K562 treated with DMSO at 1 percent for 12 hours (cell line): Measurements from ENCODE around the gene CHD8. TPM values are rescaled to one million over a fixed set of nuclear protein-coding genes. Genes with fewer than 3 reads are reported as not detected.

Experiments used
- total RNA-seq: library from RNA; unstranded; fragments of 300-600 nt; gene quantifications from 2 replicates; pipeline ENCODE4 v1.2.3, GENCODE V29; 2022; ENCODE audit not compliant: insufficient read depth

The CHD8 gene, protein sequence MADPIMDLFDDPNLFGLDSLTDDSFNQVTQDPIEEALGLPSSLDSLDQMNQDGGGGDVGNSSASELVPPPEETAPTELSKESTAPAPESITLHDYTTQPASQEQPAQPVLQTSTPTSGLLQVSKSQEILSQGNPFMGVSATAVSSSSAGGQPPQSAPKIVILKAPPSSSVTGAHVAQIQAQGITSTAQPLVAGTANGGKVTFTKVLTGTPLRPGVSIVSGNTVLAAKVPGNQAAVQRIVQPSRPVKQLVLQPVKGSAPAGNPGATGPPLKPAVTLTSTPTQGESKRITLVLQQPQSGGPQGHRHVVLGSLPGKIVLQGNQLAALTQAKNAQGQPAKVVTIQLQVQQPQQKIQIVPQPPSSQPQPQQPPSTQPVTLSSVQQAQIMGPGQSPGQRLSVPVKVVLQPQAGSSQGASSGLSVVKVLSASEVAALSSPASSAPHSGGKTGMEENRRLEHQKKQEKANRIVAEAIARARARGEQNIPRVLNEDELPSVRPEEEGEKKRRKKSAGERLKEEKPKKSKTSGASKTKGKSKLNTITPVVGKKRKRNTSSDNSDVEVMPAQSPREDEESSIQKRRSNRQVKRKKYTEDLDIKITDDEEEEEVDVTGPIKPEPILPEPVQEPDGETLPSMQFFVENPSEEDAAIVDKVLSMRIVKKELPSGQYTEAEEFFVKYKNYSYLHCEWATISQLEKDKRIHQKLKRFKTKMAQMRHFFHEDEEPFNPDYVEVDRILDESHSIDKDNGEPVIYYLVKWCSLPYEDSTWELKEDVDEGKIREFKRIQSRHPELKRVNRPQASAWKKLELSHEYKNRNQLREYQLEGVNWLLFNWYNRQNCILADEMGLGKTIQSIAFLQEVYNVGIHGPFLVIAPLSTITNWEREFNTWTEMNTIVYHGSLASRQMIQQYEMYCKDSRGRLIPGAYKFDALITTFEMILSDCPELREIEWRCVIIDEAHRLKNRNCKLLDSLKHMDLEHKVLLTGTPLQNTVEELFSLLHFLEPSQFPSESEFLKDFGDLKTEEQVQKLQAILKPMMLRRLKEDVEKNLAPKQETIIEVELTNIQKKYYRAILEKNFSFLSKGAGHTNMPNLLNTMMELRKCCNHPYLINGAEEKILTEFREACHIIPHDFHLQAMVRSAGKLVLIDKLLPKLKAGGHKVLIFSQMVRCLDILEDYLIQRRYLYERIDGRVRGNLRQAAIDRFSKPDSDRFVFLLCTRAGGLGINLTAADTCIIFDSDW (N-terminal part only)
- total RNA-seq = 23.1 and 42.0 TPM in 2 replicates

DNA sequence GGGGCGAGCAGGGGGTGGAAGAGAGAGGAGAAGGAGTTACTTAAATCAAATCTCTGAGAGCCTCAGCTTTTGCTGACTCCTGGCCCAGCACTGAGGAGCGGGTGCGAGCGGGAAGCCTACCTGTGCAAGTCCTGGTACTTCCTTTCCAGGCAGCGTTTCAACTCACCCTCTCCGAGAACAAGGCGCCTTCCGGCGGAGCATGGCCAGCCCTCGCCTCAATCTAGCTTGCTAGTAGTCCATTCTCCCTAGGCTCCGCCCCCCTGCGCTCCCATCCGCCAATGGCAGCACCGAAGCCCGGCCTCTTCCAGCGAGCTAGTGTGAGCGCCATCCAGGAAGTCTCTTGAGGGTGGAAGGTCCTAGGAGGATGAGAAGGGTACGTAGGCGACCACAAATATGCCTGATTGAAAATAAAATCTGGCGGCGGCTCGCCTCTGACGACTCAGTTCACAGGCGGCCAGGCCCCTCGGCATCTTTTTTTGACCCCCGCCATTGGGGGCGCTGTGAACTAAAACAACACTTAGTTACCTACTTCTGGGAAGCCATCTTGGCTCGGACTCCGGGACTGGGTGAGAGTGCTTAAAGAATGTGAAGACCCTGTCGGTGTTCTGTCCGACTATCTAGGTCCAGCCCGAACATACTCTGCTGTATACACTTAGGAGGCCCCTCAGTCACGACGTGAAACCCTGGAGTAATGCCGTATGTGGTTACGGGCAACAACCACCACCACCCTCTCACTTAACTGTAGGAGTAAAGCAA lies at the start of gene CHD8:
TSS of gene CHD8 (minus strand) at position 212 of the 756 bp plus-strand sequence. CDS start 24,480 bp downstream, outside the sequence.

GRCh38 chr14:21476925-21477681 lies 21.2 kb upstream of the CHD8 start, which contains the start of the genes RAB2B and TOX4:
Gene RAB2B, minus strand, starts transcription at chr14:21476959. Its CDS starts 87 bp downstream, at chr14:21476872.
Gene TOX4, plus strand, starts transcription at chr14:21477195. Its CDS starts 84 bp downstream, at chr14:21477279.

GRCh38 chr14:21383848-21384493 lies 72.0 kb downstream of the CHD8 start, which contains the start of gene SUPT16H:
Gene SUPT16H, minus strand, starts transcription at chr14:21384019. Its CDS starts 92 bp downstream, at chr14:21383927.

Other genes starting within 250 kb of the CHD8 start
- gene HNRNPC, start 186.7 kb downstream of the CHD8 start, total RNA-seq = 448 and 511 TPM in 2 replicates
- gene RPGRIP1, start 176.0 kb downstream of the CHD8 start, total RNA-seq = 2.9 TPM in 1 of 2 replicates, not detected in the other
- gene SUPT16H, start 72.1 kb downstream of the CHD8 start, total RNA-seq = 28.0 and 54.3 TPM in 2 replicates
- 6.7 and 9.0 TPM in 2 replicates for gene RAB2B, start 20.8 kb upstream of the CHD8 start, total RNA-seq
- 16.1 and 26.9 TPM in 2 replicates for gene TOX4, start 21.1 kb upstream of the CHD8 start, total RNA-seq
- gene METTL3, start 55.2 kb upstream of the CHD8 start, total RNA-seq = 23.2 and 48.5 TPM in 2 replicates
- gene SALL2, start 70.2 kb upstream of the CHD8 start, total RNA-seq = 12.9 and 25.5 TPM in 2 replicates
- gene OR10G3, start 124.0 kb upstream of the CHD8 start, total RNA-seq = not detected in 2 replicates
- not detected in 2 replicates for gene OR10G2, start 178.8 kb upstream of the CHD8 start, total RNA-seq
- gene OR4E2, start 197.7 kb upstream of the CHD8 start, total RNA-seq = not detected in 2 replicates
- not detected in 2 replicates for gene OR4E1, start 217.7 kb upstream of the CHD8 start, total RNA-seq